Naive B cell (primary cell): ENCODE measurements around the gene FBXO48. TPM values are rescaled to one million over a fixed set of nuclear protein-coding genes. Genes with fewer than 3 reads are reported as not detected.

Experiments used
- ATAC-seq, 2 donors: fragments of 150-1000 bp; cut with Tn5 transposase; 2 replicates each; pipeline ENCODE4 v1.10.0; 2021; ENCODE audit warnings: low read depth in 2 of 2, mild to moderate bottlenecking in 2 of 2, moderate library complexity in 2 of 2
- DNase-seq: peaks from one replicate; pipeline ENCODE4 v3.0.0; 2022
- H3K27ac Mint-ChIP-seq, 6 donors: one replicate each; pipeline ENCODE4 v1.8.0; 2020 to 2022; ENCODE audit warnings: mild to moderate bottlenecking in 6 of 6, mixed read lengths in 6 of 6, moderate library complexity in 5 of 6, inconsistent platforms in 2 of 6
- H3K27me3 Mint-ChIP-seq, 3 donors: one replicate each; pipeline ENCODE4 v1.8.0; 2021 to 2022; ENCODE audit warnings: mixed read lengths in 3 of 3, mild to moderate bottlenecking in 1 of 3
- H3K36me3 Mint-ChIP-seq, 2 donors: one replicate each; pipeline ENCODE4 v1.8.0; 2020 to 2022; ENCODE audit warnings: mixed read lengths in 2 of 2, inconsistent platforms in 1 of 2, mild to moderate bottlenecking in 1 of 2
- H3K4me1 Mint-ChIP-seq, 3 donors: one replicate each; pipeline ENCODE4 v1.8.0; 2020 to 2022; ENCODE audit warnings: mixed read lengths in 3 of 3, inconsistent platforms in 1 of 3, mild to moderate bottlenecking in 1 of 3, moderate library complexity in 1 of 3
- H3K4me3 Mint-ChIP-seq, 8 donors: one replicate each; pipeline ENCODE4 v1.8.0; 2020 to 2022; ENCODE audit warnings: mild to moderate bottlenecking in 8 of 8, mixed read lengths in 8 of 8, moderate library complexity in 8 of 8, inconsistent platforms in 2 of 8
- H3K9me3 Mint-ChIP-seq, 7 donors: one replicate each; pipeline ENCODE4 v1.8.0; 2020 to 2022; ENCODE audit warnings: mixed read lengths in 7 of 7, mild to moderate bottlenecking in 5 of 7, inconsistent platforms in 2 of 7, moderate library complexity in 1 of 7
- polyA plus RNA-seq, 6 donors: library from polyadenylated mRNA; unstranded; fragments of 300-500 nt; fragmentation: Illumina TruSeq; gene quantifications; one replicate each; pipeline ENCODE4 v1.2.3, GENCODE V29; 2021; ENCODE audit warnings: low read depth in 6 of 6

Gene FBXO48
- polyA plus RNA-seq, 6 donors from 2014 or later, result 0.19 to 0.58 (median 0.42) TPM

- Mint-ChIP-seq H3K27me3 (no peaks in the 10 kb centered on the region), H3K9me3 (peaks cover 0 to 12% (median 7%) of the 10 kb centered on the region in 7 donors), H3K27ac (peak overlapping the region; percentile 70 to 96 (median 88)), H3K4me3 (peak overlapping the region; percentile 73 to 88 (median 76)), H3K4me1 (peaks cover 55 to 84% (median 81%) of the 10 kb centered on the region in 3 donors), H3K36me3 (peaks cover 8 to 13% of the 10 kb centered on the region in 2 donors)
- ATAC-seq (no peak), DNase-seq (no peak)
Measured at GRCh38 chr2:68412127-68412819, 54.8 kb downstream of the FBXO48 start.

- H3K27ac Mint-ChIP-seq, result peak overlapping the region; percentile 40 to 96 (median 88)
- ATAC-seq (peak; percentile 90 to 96), DNase-seq (peak; percentile 66)
- no peaks in the 10 kb centered on the region for H3K27me3 Mint-ChIP-seq
- peaks cover 52 to 84% (median 81%) of the 10 kb centered on the region in 3 donors for H3K4me1 Mint-ChIP-seq
- H3K9me3 Mint-ChIP-seq, result peaks cover 0 to 19% (median 7%) of the 10 kb centered on the region in 7 donors
- H3K4me3 Mint-ChIP-seq, result peak overlapping the region; percentile 73 to 88 (median 76)
- H3K36me3 Mint-ChIP-seq, result peaks cover 8 to 16% of the 10 kb centered on the region in 2 donors
Measured at GRCh38 chr2:68411397-68412126, 55.5 kb downstream of the FBXO48 start.

Other genes starting within 250 kb of the FBXO48 start
- gene PPP3R1, start 214.8 kb downstream of the FBXO48 start, polyA plus RNA-seq, result 10 to 100 TPM in 1 of 6 donors, 1 to 10 TPM in 5; 1.4 to 11.2 (median 6.6) TPM
- not detected for gene CNRIP1, start 147.3 kb downstream of the FBXO48 start, polyA plus RNA-seq
- gene PLEK, start 102.0 kb downstream of the FBXO48 start, polyA plus RNA-seq, result 100 to 1,000 TPM in 4 of 6 donors, 10 to 100 TPM in 2; 69.0 to 215 (median 129) TPM
- gene APLF, start 291 bp upstream of the FBXO48 start, polyA plus RNA-seq, result 1 to 10 TPM in 5 of 6 donors, not detected in 1; 1.7 to 3.1 (median 2.8) TPM
- gene PROKR1, start 176.3 kb upstream of the FBXO48 start, polyA plus RNA-seq, result not detected